ENCODE measurements around the gene TRPM2.

Gene TRPM2

DNA sequence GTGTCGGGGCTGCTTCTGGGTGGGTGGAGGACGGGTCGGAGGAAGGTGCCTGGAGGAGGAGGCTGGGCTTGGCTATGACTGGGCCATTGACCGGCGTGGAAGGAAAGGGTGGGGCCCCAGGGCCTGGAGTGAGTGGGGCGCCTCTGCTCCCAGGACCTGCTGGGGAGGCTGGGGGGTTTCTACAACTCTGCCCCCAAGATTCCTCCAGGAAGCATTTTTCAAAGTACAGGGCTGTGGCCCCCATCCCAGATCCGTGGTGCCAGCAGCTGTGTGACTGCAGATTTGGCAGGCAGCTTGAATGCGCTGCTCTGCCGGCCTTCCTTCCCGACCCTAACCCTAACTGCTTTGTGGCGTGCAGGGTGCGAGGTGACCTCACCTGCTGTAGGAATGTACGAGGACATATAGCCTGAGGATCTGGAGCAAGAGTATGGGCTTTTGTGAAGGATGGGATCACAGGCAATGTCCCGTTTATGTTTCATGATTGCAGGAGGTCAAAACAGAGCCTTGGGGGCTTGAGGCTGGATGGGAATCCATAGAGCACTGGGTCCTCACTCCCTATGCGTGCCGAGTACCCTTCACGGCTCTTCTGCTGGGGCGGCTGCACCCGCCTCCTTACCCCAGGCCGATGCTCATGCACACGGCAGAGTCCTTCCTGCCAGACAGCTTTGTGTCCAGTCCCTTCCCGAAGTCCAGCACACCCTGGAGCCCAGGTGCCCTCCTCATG is 24.7 kb downstream of the TRPM2 start:
- TF ChIP-seq, protein P1, sequence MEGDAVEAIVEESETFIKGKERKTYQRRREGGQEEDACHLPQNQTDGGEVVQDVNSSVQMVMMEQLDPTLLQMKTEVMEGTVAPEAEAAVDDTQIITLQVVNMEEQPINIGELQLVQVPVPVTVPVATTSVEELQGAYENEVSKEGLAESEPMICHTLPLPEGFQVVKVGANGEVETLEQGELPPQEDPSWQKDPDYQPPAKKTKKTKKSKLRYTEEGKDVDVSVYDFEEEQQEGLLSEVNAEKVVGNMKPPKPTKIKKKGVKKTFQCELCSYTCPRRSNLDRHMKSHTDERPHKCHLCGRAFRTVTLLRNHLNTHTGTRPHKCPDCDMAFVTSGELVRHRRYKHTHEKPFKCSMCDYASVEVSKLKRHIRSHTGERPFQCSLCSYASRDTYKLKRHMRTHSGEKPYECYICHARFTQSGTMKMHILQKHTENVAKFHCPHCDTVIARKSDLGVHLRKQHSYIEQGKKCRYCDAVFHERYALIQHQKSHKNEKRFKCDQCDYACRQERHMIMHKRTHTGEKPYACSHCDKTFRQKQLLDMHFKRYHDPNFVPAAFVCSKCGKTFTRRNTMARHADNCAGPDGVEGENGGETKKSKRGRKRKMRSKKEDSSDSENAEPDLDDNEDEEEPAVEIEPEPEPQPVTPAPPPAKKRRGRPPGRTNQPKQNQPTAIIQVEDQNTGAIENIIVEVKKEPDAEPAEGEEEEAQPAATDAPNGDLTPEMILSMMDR (IDR thresholded peaks at IDR 0.05; ENCODE audit: borderline replicate concordance, insufficient read depth, low read depth, low read length): no peak

DNA sequence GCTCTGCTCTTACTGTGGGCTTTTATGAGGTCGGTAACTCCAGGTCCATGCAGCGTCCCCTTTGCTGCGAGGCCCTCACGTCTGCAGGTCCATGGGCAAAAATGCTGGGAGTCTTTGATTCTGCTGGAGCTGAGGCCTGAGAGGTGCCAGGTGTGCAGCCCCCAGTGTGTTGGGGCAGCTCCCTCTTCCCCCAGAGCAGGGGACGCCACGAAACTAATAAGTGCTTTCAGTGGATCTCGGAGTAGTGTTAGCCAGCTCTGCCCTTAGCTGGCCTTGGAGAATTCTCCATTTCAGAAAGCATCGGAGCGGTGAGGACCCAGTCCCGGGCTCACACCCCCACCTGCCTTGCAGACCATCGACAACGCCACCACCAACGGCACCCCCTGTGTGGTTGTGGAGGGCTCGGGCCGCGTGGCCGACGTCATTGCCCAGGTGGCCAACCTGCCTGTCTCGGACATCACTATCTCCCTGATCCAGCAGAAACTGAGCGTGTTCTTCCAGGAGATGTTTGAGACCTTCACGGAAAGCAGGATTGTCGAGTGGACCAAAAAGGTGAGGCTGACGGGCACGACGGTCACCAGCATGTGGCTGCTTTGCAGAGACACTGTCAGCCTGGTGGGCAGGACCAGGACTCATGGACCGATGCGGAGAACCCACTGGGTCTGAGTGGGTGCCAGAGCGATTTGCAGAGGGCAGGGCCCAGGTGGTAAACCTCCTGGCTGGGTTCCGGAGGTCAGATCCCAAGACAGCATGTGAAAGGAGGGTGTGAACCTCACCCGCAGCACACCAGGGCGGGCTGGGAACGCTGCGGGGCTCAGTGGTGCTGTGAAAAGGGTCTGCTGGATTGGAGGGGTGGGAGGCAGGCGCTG is 25.5 kb downstream of the TRPM2 start:
- TF ChIP-seq, protein P1 (IDR thresholded peaks at IDR 0.05; ENCODE audit: borderline replicate concordance, insufficient read depth, low read depth, low read length): no peak
- H3K4me3 ChIP-seq (ENCODE audit: low read depth, low read length): no peak overlapping the region

More for the DNA sequence above, 24.7 kb downstream of the TRPM2 start:
- H3K4me3 ChIP-seq (ENCODE audit: low read depth, low read length): no peak overlapping the region

DNA sequence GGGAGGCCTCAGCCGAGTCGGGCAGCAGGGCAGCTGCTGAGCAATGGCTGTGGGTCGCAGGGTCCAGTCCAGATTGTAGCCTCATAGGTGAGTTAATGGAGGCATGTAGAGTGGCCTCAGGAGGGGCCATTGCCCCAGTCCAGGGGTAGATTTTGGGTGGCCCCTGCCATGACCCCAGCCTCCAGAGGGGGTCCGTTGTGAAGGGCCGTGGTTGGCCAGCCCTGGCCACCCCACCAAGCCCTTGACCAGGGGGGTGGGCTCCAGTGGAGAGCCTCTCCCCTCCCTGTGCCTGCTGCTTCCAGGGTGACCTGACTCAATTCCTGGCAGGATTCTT is 26.1 kb downstream of the TRPM2 start:
- H3K4me3 ChIP-seq (ENCODE audit: low read depth, low read length): no peak overlapping the region
- TF ChIP-seq, protein P1 (IDR thresholded peaks at IDR 0.05; ENCODE audit: borderline replicate concordance, insufficient read depth, low read depth, low read length): no peak

DNA sequence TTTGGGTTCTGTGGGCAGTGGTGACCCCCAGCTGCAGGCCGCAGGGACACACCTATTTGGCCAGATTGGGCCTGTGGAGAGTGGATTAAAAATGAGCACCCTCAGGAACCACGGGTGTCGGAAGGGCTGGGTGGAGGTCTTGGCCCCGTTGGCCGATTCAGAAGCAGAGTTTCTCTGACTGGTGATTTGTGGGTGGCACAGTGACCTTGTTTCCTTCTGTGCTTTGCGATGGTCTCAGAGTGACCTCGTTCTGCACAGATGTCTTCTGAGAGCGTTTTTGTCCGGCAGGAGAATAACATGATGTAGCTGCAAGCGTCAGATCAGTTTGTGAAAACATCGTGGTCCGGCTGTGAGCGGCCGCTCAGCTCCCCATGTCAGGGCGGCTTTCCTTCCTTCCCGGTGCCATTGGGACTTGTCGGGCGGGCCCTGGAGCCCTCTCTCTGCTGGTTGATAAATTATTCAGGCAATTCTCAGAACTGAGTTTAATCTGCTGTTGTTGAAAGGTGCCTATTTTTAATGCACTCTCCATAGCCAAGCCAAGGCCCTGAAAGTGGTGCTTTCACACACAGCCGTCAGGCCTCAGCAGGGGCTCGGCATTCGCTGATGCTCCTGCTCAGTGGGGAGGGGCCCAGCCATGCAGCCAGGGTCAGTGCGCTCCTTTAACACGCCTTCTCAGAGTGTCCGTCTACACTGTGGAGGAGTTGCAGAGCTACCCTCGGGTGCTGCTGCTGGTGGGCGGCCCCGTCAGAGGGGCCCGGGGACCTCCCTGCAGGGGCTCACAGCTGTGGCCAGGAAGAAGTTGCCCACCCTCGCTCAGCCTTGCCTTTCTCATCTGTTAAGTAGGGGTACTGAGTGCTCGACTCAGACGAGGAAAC is 26.8 kb downstream of the TRPM2 start:
- TF ChIP-seq, protein P1 (IDR thresholded peaks at IDR 0.05; ENCODE audit: borderline replicate concordance, insufficient read depth, low read depth, low read length): no peak
- H3K4me3 ChIP-seq (ENCODE audit: low read depth, low read length): no peak overlapping the region

DNA sequence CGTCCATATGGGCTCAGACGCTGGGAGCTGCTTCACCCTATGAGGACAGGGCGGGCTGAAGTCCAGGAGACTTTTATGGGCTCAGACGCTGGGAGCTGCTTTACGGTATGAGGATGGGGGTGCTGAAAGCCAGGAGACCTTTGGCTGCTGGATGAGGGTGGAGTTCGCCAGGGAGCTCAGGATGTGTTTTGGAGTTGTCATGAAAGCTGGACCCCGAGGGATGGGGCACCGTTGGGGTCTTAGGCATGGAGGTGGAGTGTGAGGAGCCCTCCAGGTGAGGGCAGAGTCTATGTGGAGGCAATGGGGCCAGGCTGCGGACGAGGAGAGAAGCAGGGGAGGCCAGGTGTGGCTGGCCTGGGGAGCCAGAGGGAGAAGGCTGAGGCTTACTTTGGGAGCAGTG is 27.5 kb downstream of the TRPM2 start:
- TF ChIP-seq, protein P1 (IDR thresholded peaks at IDR 0.05; ENCODE audit: borderline replicate concordance, insufficient read depth, low read depth, low read length): no peak
- no peak overlapping the region for H3K4me3 ChIP-seq (ENCODE audit: low read depth, low read length)

DNA sequence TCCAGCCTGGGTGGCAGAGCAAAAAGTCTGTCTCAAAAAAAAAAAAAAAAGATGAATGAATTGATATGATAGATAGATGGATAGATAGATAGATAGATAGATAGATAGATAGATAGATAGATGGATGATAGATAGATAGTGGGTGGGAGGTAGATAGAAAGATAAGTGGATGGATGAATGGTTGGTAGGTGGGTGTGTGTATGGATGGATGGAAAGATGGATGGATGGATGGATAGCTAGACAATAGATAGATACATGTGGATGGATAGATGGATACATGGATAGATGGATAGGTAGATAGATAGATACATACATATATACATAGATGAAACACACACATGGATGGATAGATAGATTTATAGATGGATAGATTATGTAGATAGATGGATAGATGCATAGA is 28.5 kb downstream of the TRPM2 start:
- H3K4me3 ChIP-seq (ENCODE audit: low read depth, low read length): no peak overlapping the region

More for the DNA sequence above, 28.5 kb downstream of the TRPM2 start:
- TF ChIP-seq, protein P1 (IDR thresholded peaks at IDR 0.05; ENCODE audit: borderline replicate concordance, insufficient read depth, low read depth, low read length): no peak

All from GM12875 (cell line).